Keratinocyte (primary cell): ENCODE measurements around the gene RNF5. TPM values are rescaled to one million over a fixed set of nuclear protein-coding genes. Genes with fewer than 3 reads are reported as not detected.

Experiments
- DNase-seq: peaks from one replicate; pipeline ENCODE4 v3.0.0-alpha.2; 2011; ENCODE audit warnings: low read depth, missing footprints, low spot score
- FAIRE-seq: peaks from 2 replicates; lab custom pipeline; 2011; peaks lifted over from hg19 to GRCh38; lab: Jason Lieb, UNC
- H2AFZ ChIP-seq: 2 replicates; pipeline ENCODE4 v1.6.0; 2012; ENCODE audit warnings: low read length, control low read depth, inconsistent platforms; ENCODE audit not compliant: control insufficient read depth
- H3K27ac ChIP-seq: 2 replicates; pipeline ENCODE4 v1.5.1; 2011; ENCODE audit warnings: low read length; ENCODE audit not compliant: control insufficient read depth, insufficient read depth
- H3K27me3 ChIP-seq: 3 replicates; pipeline ENCODE4 v1.6.0; 2011; ENCODE audit warnings: low read length; ENCODE audit not compliant: control insufficient read depth, insufficient read depth; ENCODE audit errors: extremely low read depth
- H3K36me3 ChIP-seq, 2 experiments: 2 replicates in 1 of 2; 3 replicates in 1 of 2; pipeline ENCODE4 v1.5.1; 2011; ENCODE audit warnings: low read length in 2 of 2, mild to moderate bottlenecking in 1 of 2; ENCODE audit not compliant: control insufficient read depth in 2 of 2, insufficient read depth in 2 of 2; ENCODE audit errors: extremely low read depth in 1 of 2
- H3K4me1 ChIP-seq: 3 replicates; pipeline ENCODE4 v1.5.1; 2011; ENCODE audit warnings: low read length; ENCODE audit not compliant: control insufficient read depth, insufficient read depth; ENCODE audit errors: extremely low read depth
- H3K4me2 ChIP-seq: 3 replicates; pipeline ENCODE4 v1.6.0; 2011; ENCODE audit warnings: low read depth, low read length; ENCODE audit not compliant: control insufficient read depth, insufficient read depth; ENCODE audit errors: extremely low read depth
- H3K4me3 ChIP-seq, 3 experiments: fragments of 200-600 bp in 1 of 3; sonication (generic) in 1 of 3; 2 replicates in 2 of 3; 3 replicates in 1 of 3; pipeline ENCODE4 v1.5.1; 2011 to 2016; ENCODE audit warnings: low read length in 3 of 3, mild to moderate bottlenecking in 3 of 3, control low read depth in 2 of 3, inconsistent platforms in 1 of 3, low read depth in 1 of 3, mixed read lengths in 1 of 3, mixed run types in 1 of 3, moderate library complexity in 1 of 3; ENCODE audit not compliant: control insufficient read depth in 2 of 3, insufficient read depth in 2 of 3; ENCODE audit errors: extremely low read depth in 1 of 3
- H3K79me2 ChIP-seq: 2 replicates; pipeline ENCODE4 v1.6.0; 2012; ENCODE audit warnings: low read length; ENCODE audit not compliant: control insufficient read depth, insufficient read depth
- H3K9ac ChIP-seq: 3 replicates; pipeline ENCODE4 v1.6.0; 2011; ENCODE audit warnings: low read length; ENCODE audit not compliant: control insufficient read depth, insufficient read depth; ENCODE audit errors: extremely low read depth
- H3K9me1 ChIP-seq: 3 replicates; pipeline ENCODE4 v1.6.0; 2011; ENCODE audit warnings: low read length; ENCODE audit not compliant: control insufficient read depth, insufficient read depth; ENCODE audit errors: extremely low read depth
- H3K9me3 ChIP-seq: 2 replicates; pipeline ENCODE4 v1.5.1; 2012; ENCODE audit warnings: low read depth, low read length; ENCODE audit not compliant: control insufficient read depth
- H4K20me1 ChIP-seq: 3 replicates; pipeline ENCODE4 v1.6.0; 2011; ENCODE audit warnings: low read length; ENCODE audit not compliant: control insufficient read depth, insufficient read depth; ENCODE audit errors: extremely low read depth
- EZH2 ChIP-seq: IDR thresholded peaks from one replicate; pipeline ENCODE4 v1.6.1; 2012; ENCODE audit warnings: inconsistent platforms, mild to moderate bottlenecking, low read length, moderate library complexity
- dilution Hi-C: fragments of 300-500 bp; cut with MboI; formaldehyde crosslinking; loops from one replicate; pipeline ENCODE4 v1.7.0; 2020; ENCODE audit warnings: low sequenced_read_pairs; ENCODE audit not compliant: extremely low pct_ligation_motif_present
- polyA plus RNA-seq, 5 experiments: library from polyadenylated mRNA; depleted of rRNA in 3 of 5; stranded (reverse) in 3 of 5; stranded (forward) in 1 of 5; unstranded in 1 of 5; fragments of >200 nt; gene quantifications; 1 replicate in 1 of 5; 2 replicates in 3 of 5; 3 replicates in 1 of 5; pipeline versions ENCODE4 v1.2.1 to v1.2.3, GENCODE V29; 2011 to 2012; ENCODE audit warnings: missing spikeins in 2 of 5, low read depth in 1 of 5, low replicate concordance in 1 of 5
- TF ChIP-seq, protein P1 (sequence below), 3 experiments: IDR thresholded peaks in 1 of 3; conservative IDR thresholded peaks in 1 of 3; optimal IDR thresholded peaks in 1 of 3; 2 replicates in 2 of 3; 3 replicates in 1 of 3; pipeline versions ENCODE3 to v1.5.1; 2011; ENCODE audit warnings: low read length in 3 of 3, mild to moderate bottlenecking in 3 of 3, moderate library complexity in 2 of 3, control low read depth in 1 of 3, inconsistent platforms in 1 of 3; ENCODE audit not compliant: insufficient read depth in 2 of 3; ENCODE audit errors: extremely low read depth in 1 of 3

RNF5 gene
- polyA plus RNA-seq, 1 donor (not counting 4 experiments of a cell fraction or from before 2014, with no cell fraction given), result 33.2 TPM

DNA sequence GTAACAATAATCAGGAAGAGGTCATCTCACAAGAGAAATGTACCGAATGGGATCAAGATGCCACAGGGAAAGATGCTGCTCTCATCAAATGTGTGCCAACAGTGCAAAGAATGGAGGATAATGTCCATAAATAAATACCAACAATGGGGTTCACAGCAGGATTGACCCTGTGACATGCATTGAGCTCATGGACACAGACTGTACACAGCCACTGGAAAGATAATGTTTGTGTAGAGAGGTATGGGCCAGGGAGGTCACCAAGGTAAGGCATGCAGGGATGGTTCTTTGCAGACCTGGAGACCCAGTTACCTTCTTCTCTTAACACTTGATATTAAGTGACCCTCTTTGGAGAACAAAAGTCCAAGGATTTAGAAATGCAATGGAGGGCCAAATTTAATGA is 3.8 kb upstream of the RNF5 start:
- Histone ChIP-seq H2AFZ (no peak overlapping the region), H3K36me3 (peaks cover 10 to 14% of the 10 kb centered on the region in 2 experiments), H3K9me1 (no peaks in the 10 kb centered on the region), H3K27me3 (no peaks in the 10 kb centered on the region), H3K27ac (no peak overlapping the region), H3K4me1 (peaks cover 48% of the 10 kb centered on the region), H3K4me3 (no peak overlapping the region), H3K4me2 (peak overlapping the region; percentile 96), H3K79me2 (peaks cover 30% of the 10 kb centered on the region), H3K9me3 (no peaks in the 10 kb centered on the region), H3K9ac (no peak overlapping the region), H4K20me1 (no peaks in the 10 kb centered on the region)
- FAIRE-seq, result no peak
- no peak for DNase-seq
- no peak for TF ChIP-seq EZH2
- TF ChIP-seq, protein P1, sequence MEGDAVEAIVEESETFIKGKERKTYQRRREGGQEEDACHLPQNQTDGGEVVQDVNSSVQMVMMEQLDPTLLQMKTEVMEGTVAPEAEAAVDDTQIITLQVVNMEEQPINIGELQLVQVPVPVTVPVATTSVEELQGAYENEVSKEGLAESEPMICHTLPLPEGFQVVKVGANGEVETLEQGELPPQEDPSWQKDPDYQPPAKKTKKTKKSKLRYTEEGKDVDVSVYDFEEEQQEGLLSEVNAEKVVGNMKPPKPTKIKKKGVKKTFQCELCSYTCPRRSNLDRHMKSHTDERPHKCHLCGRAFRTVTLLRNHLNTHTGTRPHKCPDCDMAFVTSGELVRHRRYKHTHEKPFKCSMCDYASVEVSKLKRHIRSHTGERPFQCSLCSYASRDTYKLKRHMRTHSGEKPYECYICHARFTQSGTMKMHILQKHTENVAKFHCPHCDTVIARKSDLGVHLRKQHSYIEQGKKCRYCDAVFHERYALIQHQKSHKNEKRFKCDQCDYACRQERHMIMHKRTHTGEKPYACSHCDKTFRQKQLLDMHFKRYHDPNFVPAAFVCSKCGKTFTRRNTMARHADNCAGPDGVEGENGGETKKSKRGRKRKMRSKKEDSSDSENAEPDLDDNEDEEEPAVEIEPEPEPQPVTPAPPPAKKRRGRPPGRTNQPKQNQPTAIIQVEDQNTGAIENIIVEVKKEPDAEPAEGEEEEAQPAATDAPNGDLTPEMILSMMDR (optimal IDR thresholded peaks at IDR 0.05 in 1 of 3, IDR thresholded peaks at IDR 0.05 in 1 of 3, conservative IDR thresholded peaks at IDR 0.05 in 1 of 3; ENCODE audit: extremely low read depth in 1 of 3, insufficient read depth in 2 of 3, low read length in 3 of 3), result no peak
- dilution Hi-C loops, result no loop called here

DNA sequence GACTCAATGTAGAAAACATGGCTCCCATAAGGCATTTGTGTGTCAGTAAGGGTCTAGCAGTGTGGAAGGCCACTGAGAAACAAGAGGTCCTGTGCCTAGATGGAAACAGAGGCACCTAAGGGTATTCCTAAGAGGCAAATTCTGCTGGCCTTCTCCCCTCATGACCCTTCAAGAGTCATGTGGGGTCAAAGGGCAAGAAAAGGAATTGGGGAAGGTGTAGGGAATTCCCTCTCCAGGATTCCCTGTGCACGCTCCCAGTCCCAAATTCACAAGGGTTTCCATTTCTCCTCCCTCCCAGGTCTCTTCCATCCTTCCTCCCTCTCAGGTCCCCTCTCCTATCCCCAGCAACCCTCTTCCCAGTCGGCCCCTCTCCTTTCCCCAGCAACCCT is 2.9 kb upstream of the RNF5 start:
- H3K4me1 ChIP-seq, result peaks cover 48% of the 10 kb centered on the region
- dilution Hi-C loops, result no loop called here

More for the DNA sequence above, 2.9 kb upstream of the RNF5 start:
- peak overlapping the region; percentile 96 for H3K4me2 ChIP-seq
- peak overlapping the region; percentile 76 to 87 (median 86) for H3K4me3 ChIP-seq
- FAIRE-seq (no peak), DNase-seq (no peak)
- no peaks in the 10 kb centered on the region for H3K9me3 ChIP-seq
- H3K27ac ChIP-seq, result peak overlapping the region; percentile 51
- H3K79me2 ChIP-seq, result peaks cover 30% of the 10 kb centered on the region
- no peaks in the 10 kb centered on the region for H3K9me1 ChIP-seq
- peak overlapping the region; percentile 90 for H3K9ac ChIP-seq
- H4K20me1 ChIP-seq, result no peaks in the 10 kb centered on the region
- peaks cover 3 to 9% of the 10 kb centered on the region in 2 experiments for H3K36me3 ChIP-seq
- no peak for TF ChIP-seq EZH2
- TF ChIP-seq, protein P1 (optimal IDR thresholded peaks at IDR 0.05 in 1 of 3, IDR thresholded peaks at IDR 0.05 in 1 of 3, conservative IDR thresholded peaks at IDR 0.05 in 1 of 3; ENCODE audit: extremely low read depth in 1 of 3, insufficient read depth in 2 of 3, low read length in 3 of 3), result no peak
- H2AFZ ChIP-seq, result no peak overlapping the region
- H3K27me3 ChIP-seq, result no peaks in the 10 kb centered on the region
